T-helper 17 cell (primary cell): ENCODE measurements around the gene TSPAN9. TPM values are rescaled to one million over a fixed set of nuclear protein-coding genes. Genes with fewer than 3 reads are reported as not detected.
A peak's percentile ranks its signal among the peaks of the same experiment; 100 is the strongest.

ENCODE experiments used
- ATAC-seq: fragments of 150-1000 bp; cut with Tn5 transposase; 2 replicates; pipeline ENCODE4 v1.10.0; 2021; ENCODE audit warnings: mild to moderate bottlenecking, moderate library complexity
- DNase-seq, 3 donors: peaks; one replicate each; pipeline versions ENCODE4 v3.0.0 to v3.0.0-alpha.2; 2020 to 2021
- H3K9me3 ChIP-seq: one replicate; pipeline ENCODE4 v1.7.0; 2013; ENCODE audit warnings: low read length, mild to moderate bottlenecking; ENCODE audit not compliant: control insufficient read depth, poor library complexity, severe bottlenecking
- H3K27ac Mint-ChIP-seq: one replicate; pipeline ENCODE4 v1.8.0; 2022; ENCODE audit warnings: mild to moderate bottlenecking, moderate library complexity, mixed read lengths
- H3K27me3 Mint-ChIP-seq: one replicate; pipeline ENCODE4 v1.8.0; 2022; ENCODE audit warnings: mixed read lengths
- H3K36me3 Mint-ChIP-seq: one replicate; pipeline ENCODE4 v1.8.0; 2022; ENCODE audit warnings: low read depth, mixed read lengths
- H3K4me1 Mint-ChIP-seq: one replicate; pipeline ENCODE4 v1.8.0; 2022; ENCODE audit warnings: mild to moderate bottlenecking, mixed read lengths
- H3K4me3 Mint-ChIP-seq: one replicate; pipeline ENCODE4 v1.8.0; 2022; ENCODE audit warnings: mild to moderate bottlenecking, moderate library complexity, mixed read lengths
- total RNA-seq, 4 donors: library from RNA in 2 of 4; stranded (reverse) in 2 of 4; gene quantifications; one replicate each; pipeline ENCODE4 v1.2.3 and lab custom pipeline; 2022 to 2026

The TSPAN9 gene
- total RNA-seq, 2 donors from 2014 or later, result 1.4 to 24.2 TPM

- no peaks in the 10 kb centered on the region for H3K36me3 Mint-ChIP-seq
- no peak overlapping the region for H3K4me3 Mint-ChIP-seq
- no peaks in the 10 kb centered on the region for H3K9me3 ChIP-seq
- ATAC-seq (no peak), DNase-seq (no peak)
- H3K4me1 Mint-ChIP-seq, result peaks cover 23% of the 10 kb centered on the region
- H3K27me3 Mint-ChIP-seq, result peaks cover 89% of the 10 kb centered on the region
- H3K27ac Mint-ChIP-seq, result no peak overlapping the region
Observed at GRCh38 chr12:3132636-3133404, 55.6 kb downstream of the TSPAN9 start.

GRCh38 chr12:3133405-3133783 lies 56.2 kb downstream of the TSPAN9 start:
- Mint-ChIP-seq H3K27me3 (peaks cover 86% of the 10 kb centered on the region), H3K4me1 (peaks cover 23% of the 10 kb centered on the region), H3K36me3 (no peaks in the 10 kb centered on the region), H3K27ac (no peak overlapping the region), H3K4me3 (no peak overlapping the region)
- ATAC-seq (no peak), DNase-seq (no peak)
- no peaks in the 10 kb centered on the region for H3K9me3 ChIP-seq

GRCh38 chr12:3134126-3134525 lies 56.9 kb downstream of the TSPAN9 start:
- peaks cover 21% of the 10 kb centered on the region for H3K4me1 Mint-ChIP-seq
- peaks cover 78% of the 10 kb centered on the region for H3K27me3 Mint-ChIP-seq
- H3K27ac Mint-ChIP-seq, result no peak overlapping the region
- no peak for DNase-seq
- H3K4me3 Mint-ChIP-seq, result no peak overlapping the region
- H3K36me3 Mint-ChIP-seq, result no peaks in the 10 kb centered on the region
- no peak for ATAC-seq
- H3K9me3 ChIP-seq, result no peaks in the 10 kb centered on the region

GRCh38 chr12:3134526-3135135 lies 57.5 kb downstream of the TSPAN9 start:
- Mint-ChIP-seq H3K27me3 (peaks cover 78% of the 10 kb centered on the region), H3K36me3 (no peaks in the 10 kb centered on the region), H3K4me1 (peaks cover 16% of the 10 kb centered on the region), H3K27ac (no peak overlapping the region), H3K4me3 (no peak overlapping the region)
- ATAC-seq (no peak), DNase-seq (no peak)
- H3K9me3 ChIP-seq, result no peaks in the 10 kb centered on the region

- Mint-ChIP-seq H3K27ac (no peak overlapping the region), H3K36me3 (no peaks in the 10 kb centered on the region), H3K27me3 (peaks cover 79% of the 10 kb centered on the region), H3K4me3 (no peak overlapping the region), H3K4me1 (peaks cover 17% of the 10 kb centered on the region)
- ATAC-seq, result peak; percentile 57
- DNase-seq, result peak in 2 of 3 donors; percentile 12 to 13
- H3K9me3 ChIP-seq, result no peaks in the 10 kb centered on the region
Observed at GRCh38 chr12:3135522-3136461, 58.6 kb downstream of the TSPAN9 start.

- Mint-ChIP-seq H3K4me3 (no peak overlapping the region), H3K36me3 (no peaks in the 10 kb centered on the region), H3K27me3 (peaks cover 77% of the 10 kb centered on the region), H3K27ac (no peak overlapping the region), H3K4me1 (peaks cover 15% of the 10 kb centered on the region)
- no peak for ATAC-seq
- H3K9me3 ChIP-seq, result no peaks in the 10 kb centered on the region
- no peak for DNase-seq
Observed at GRCh38 chr12:3136641-3137267, 59.6 kb downstream of the TSPAN9 start.

- H3K36me3 Mint-ChIP-seq, result no peaks in the 10 kb centered on the region
- ATAC-seq (no peak), DNase-seq (no peak)
- peaks cover 15% of the 10 kb centered on the region for H3K4me1 Mint-ChIP-seq
- H3K27ac Mint-ChIP-seq, result no peak overlapping the region
- H3K27me3 Mint-ChIP-seq, result peaks cover 75% of the 10 kb centered on the region
- no peak overlapping the region for H3K4me3 Mint-ChIP-seq
- no peaks in the 10 kb centered on the region for H3K9me3 ChIP-seq
Observed at GRCh38 chr12:3137268-3137781, 60.1 kb downstream of the TSPAN9 start.

- Mint-ChIP-seq H3K4me3 (no peak overlapping the region), H3K4me1 (peaks cover 13% of the 10 kb centered on the region), H3K27me3 (peaks cover 75% of the 10 kb centered on the region), H3K36me3 (no peaks in the 10 kb centered on the region), H3K27ac (no peak overlapping the region)
- H3K9me3 ChIP-seq, result no peaks in the 10 kb centered on the region
- DNase-seq (no peak), ATAC-seq (no peak)
Observed at GRCh38 chr12:3137814-3138445, 60.8 kb downstream of the TSPAN9 start.

- Mint-ChIP-seq H3K36me3 (no peaks in the 10 kb centered on the region), H3K4me1 (peaks cover 13% of the 10 kb centered on the region), H3K27me3 (peaks cover 66% of the 10 kb centered on the region), H3K27ac (no peak overlapping the region), H3K4me3 (no peak overlapping the region)
- DNase-seq (no peak), ATAC-seq (no peak)
- no peaks in the 10 kb centered on the region for H3K9me3 ChIP-seq
Observed at GRCh38 chr12:3138941-3139511, 61.8 kb downstream of the TSPAN9 start.

GRCh38 chr12:3139760-3140159 lies 62.6 kb downstream of the TSPAN9 start:
- no peaks in the 10 kb centered on the region for H3K9me3 ChIP-seq
- H3K4me1 Mint-ChIP-seq, result peaks cover 13% of the 10 kb centered on the region
- no peak overlapping the region for H3K27ac Mint-ChIP-seq
- peaks cover 60% of the 10 kb centered on the region for H3K27me3 Mint-ChIP-seq
- H3K36me3 Mint-ChIP-seq, result no peaks in the 10 kb centered on the region
- ATAC-seq (no peak), DNase-seq (no peak)
- no peak overlapping the region for H3K4me3 Mint-ChIP-seq

- no peaks in the 10 kb centered on the region for H3K9me3 ChIP-seq
- ATAC-seq, result no peak
- no peak for DNase-seq
- Mint-ChIP-seq H3K36me3 (peaks cover 2% of the 10 kb centered on the region), H3K27me3 (peaks cover 62% of the 10 kb centered on the region), H3K4me1 (peaks cover 12% of the 10 kb centered on the region), H3K4me3 (no peak overlapping the region), H3K27ac (no peak overlapping the region)
Observed at GRCh38 chr12:3140284-3140683, 63.1 kb downstream of the TSPAN9 start.
